DMS153 treated with DMSO at 0.1 percent for 48 hours (cell line): Measurements from ENCODE around the gene GTF3C6.
"Not testable (repeated sequence)": the region's sequence is repeated elsewhere in the genome, so short reads cannot be mapped to it uniquely, and the experiment has no call there.

Source experiments
- DNase-seq: peaks from one replicate; lab custom pipeline; 2025; ENCODE audit not compliant: unreplicated experiment; lab: John Stamatoyannopoulos, UW

The GTF3C6 gene

GRCh38 chr6:110976575-110976974 is 18.1 kb downstream of the GTF3C6 start:
- no peak for DNase-seq

DNA sequence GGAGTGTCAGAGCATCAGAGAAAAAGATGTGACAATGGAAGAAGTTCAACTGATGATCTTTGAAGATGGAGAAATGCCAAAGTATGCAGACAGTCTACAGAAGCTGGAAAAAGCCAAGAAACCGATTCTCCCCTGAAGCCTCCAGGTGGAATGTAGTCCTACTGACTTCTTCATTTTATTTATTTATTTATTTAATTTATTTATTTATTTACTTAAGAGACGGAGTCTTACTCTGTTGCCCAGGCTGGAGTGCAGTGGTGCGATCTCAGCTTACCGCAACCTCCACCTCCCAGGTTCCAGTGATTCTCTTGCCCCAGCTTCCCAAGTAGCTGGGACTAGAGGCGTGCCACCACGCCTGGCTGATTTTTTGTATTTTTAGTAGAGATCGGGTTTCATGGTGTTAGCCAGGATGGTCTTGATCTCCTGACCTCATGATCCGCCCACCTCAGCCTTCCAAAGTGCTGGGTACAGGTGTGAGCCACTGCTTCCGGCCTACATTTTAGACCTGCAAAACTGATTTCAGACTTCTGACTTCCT is 21.1 kb downstream of the GTF3C6 start:
- no peak for DNase-seq

- no peak for DNase-seq
Observed at GRCh38 chr6:110980227-110980626, 21.7 kb downstream of the GTF3C6 start.

DNA sequence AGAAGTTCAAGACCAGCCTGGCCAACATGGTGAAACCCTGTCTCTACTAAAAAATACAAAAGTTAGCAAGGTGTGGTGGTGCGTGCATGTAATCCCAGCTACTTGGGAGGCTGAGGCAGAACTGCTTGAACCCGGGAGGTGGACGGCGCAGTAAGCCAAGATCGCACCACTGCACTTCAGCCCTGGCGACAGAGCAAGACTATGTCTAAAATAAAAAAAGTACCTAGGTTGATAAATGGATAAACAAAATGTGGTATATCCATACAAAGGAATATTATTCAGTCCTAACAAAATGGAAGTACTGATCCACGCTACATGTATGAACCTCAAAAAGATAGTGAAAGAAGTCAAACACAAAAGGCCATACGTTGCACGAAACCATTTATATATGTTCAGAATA is 22.1 kb downstream of the GTF3C6 start:
- no peak for DNase-seq

- DNase-seq, result no peak
Observed at GRCh38 chr6:110981202-110981600, 22.7 kb downstream of the GTF3C6 start.

DNA sequence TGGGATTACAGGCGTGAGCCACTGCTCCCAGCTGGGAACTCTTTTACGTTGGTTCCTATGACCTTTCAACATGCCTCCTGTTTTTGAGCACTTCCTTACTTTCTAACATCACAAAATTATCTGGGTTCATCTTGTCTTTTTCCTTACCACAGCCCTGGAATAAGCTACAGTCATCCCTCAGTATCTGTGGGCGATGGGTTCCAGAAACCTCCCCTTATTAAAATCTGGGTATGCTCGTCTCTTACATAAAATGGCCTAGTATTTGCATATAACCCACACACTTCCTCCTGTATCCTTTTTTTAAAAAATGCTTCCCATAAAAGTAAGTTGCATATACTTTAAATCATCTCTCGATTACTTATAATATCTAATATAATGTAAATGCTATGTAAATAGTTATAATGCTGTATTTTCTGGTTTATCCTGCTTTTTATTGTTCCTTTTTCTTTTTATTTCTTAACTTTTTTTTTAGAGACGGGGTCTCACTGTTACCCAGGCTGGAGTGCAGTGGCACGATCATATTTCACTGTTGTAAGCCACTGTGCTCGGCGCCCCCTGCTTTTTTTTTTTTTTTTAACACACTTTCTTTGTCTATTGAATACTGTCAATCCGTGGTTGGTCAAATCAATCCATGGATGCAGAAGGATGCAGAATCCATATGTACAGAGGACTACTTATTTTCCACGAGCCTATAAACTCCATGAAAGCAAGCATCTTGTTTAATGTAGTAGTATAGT is 32.5 kb downstream of the GTF3C6 start:
- no peak for DNase-seq

GRCh38 chr6:110996691-110997090 is 38.2 kb downstream of the GTF3C6 start:
- no peak for DNase-seq

DNA sequence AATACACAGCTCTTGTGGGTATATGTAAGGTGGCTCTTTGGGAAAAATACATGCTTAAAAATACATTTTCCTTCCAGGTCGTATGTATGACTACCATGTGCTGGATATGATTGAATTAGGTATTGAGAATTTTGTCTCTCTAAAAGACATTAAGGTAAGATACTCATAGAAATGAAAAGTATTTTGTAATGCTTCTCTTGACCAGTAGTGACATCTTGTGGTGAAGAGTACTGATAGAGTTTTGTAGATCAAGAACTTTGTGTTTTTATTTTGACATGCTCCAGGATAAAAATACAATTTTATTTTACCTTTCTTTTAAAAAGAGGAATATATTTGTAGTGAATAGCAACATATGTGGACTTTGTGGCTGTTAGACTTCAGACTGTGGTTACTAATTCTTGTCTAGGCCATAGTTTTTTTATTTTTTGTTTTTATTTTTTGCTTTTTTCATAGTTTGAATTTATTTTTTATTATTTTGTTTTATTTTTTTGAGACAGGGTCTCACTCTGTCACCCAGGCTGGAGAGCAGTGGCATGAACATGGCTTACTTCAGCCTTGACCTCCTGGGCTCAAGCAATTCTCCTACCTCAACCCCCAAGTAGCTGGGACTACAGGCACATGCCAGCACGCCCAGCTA is 41.2 kb downstream of the GTF3C6 start:
- no peak for DNase-seq

DNA sequence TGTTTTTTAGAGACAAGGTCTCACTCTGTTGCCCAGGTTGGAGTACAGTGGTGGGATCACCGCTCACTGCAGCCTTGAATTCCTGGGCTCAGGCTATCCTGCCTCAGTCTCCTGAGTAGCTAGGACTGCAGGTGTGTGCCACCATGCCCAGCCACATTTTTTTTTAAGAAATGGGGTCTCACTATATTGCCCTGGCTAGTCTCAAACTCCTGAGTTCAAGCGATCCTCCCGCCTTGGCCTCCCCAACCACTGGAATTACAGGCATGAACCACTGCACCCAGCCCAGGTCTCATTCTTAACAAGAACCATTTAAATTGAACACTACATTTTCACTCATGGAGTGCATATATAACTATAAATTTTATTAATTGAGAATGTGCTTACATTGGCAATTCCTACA is 43.8 kb downstream of the GTF3C6 start:
- no peak for DNase-seq

GRCh38 chr6:111011360-111012142 is 53.0 kb downstream of the GTF3C6 start:
- DNase-seq, result peak; percentile 48

DNA sequence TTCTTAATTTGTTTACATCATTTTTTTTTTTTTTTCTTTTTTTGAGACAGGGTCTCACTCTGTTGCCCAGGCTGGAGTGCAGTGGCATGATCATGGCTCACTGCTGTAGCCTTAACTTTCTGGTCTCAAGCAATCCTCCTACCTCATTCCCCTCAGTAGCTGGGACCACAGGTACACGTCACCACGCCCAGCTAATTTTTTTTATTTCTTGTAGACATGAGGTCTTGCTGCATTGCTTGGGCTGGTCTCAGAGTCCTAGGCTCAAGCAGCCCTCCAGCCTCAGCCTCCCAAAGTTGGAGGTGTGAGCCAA is 53.6 kb downstream of the GTF3C6 start:
- DNase-seq, result no peak

- DNase-seq, result not testable (repeated sequence)
Observed at GRCh38 chr6:111012520-111012919, 54.0 kb downstream of the GTF3C6 start.

GRCh38 chr6:111013144-111013915 is 54.8 kb downstream of the GTF3C6 start:
- DNase-seq, result no peak

- no peak for DNase-seq
Observed at GRCh38 chr6:111015389-111016124, 57.1 kb downstream of the GTF3C6 start.

GRCh38 chr6:111017241-111017640 is 58.7 kb downstream of the GTF3C6 start:
- not testable (repeated sequence) for DNase-seq
